ENCODE results near the gene ZEB2. TPM values are rescaled to one million over a fixed set of nuclear protein-coding genes. Genes with fewer than 3 reads are reported as not detected.

The ZEB2 gene
- total and polyA plus RNA-seq, 2 of the 8 experiments (the other 6 are each of a cell fraction or from before 2014, with no cell fraction given) = 0.38 TPM; not detected in 1

DNA sequence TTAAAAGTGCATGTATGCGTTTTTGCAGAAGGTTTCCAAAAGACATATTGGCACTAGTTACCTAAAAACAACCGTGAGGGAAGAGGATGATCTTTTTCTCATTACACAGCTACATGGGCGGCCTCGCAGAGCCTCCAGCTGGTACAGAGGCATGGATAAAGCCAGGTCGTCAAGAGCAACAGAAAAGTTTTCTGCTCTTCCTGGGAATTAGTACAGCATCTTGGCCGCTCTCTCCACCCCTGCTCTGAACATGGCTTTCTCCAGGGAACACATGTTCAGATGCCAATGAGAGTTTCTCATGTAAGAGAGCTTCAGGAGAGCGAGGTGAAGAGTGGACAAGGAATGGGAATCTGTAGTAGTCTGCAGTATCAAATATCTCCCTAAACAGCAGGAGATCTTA is 108.4 kb downstream of the ZEB2 start (continued):
- TF ChIP-seq, protein P1, sequence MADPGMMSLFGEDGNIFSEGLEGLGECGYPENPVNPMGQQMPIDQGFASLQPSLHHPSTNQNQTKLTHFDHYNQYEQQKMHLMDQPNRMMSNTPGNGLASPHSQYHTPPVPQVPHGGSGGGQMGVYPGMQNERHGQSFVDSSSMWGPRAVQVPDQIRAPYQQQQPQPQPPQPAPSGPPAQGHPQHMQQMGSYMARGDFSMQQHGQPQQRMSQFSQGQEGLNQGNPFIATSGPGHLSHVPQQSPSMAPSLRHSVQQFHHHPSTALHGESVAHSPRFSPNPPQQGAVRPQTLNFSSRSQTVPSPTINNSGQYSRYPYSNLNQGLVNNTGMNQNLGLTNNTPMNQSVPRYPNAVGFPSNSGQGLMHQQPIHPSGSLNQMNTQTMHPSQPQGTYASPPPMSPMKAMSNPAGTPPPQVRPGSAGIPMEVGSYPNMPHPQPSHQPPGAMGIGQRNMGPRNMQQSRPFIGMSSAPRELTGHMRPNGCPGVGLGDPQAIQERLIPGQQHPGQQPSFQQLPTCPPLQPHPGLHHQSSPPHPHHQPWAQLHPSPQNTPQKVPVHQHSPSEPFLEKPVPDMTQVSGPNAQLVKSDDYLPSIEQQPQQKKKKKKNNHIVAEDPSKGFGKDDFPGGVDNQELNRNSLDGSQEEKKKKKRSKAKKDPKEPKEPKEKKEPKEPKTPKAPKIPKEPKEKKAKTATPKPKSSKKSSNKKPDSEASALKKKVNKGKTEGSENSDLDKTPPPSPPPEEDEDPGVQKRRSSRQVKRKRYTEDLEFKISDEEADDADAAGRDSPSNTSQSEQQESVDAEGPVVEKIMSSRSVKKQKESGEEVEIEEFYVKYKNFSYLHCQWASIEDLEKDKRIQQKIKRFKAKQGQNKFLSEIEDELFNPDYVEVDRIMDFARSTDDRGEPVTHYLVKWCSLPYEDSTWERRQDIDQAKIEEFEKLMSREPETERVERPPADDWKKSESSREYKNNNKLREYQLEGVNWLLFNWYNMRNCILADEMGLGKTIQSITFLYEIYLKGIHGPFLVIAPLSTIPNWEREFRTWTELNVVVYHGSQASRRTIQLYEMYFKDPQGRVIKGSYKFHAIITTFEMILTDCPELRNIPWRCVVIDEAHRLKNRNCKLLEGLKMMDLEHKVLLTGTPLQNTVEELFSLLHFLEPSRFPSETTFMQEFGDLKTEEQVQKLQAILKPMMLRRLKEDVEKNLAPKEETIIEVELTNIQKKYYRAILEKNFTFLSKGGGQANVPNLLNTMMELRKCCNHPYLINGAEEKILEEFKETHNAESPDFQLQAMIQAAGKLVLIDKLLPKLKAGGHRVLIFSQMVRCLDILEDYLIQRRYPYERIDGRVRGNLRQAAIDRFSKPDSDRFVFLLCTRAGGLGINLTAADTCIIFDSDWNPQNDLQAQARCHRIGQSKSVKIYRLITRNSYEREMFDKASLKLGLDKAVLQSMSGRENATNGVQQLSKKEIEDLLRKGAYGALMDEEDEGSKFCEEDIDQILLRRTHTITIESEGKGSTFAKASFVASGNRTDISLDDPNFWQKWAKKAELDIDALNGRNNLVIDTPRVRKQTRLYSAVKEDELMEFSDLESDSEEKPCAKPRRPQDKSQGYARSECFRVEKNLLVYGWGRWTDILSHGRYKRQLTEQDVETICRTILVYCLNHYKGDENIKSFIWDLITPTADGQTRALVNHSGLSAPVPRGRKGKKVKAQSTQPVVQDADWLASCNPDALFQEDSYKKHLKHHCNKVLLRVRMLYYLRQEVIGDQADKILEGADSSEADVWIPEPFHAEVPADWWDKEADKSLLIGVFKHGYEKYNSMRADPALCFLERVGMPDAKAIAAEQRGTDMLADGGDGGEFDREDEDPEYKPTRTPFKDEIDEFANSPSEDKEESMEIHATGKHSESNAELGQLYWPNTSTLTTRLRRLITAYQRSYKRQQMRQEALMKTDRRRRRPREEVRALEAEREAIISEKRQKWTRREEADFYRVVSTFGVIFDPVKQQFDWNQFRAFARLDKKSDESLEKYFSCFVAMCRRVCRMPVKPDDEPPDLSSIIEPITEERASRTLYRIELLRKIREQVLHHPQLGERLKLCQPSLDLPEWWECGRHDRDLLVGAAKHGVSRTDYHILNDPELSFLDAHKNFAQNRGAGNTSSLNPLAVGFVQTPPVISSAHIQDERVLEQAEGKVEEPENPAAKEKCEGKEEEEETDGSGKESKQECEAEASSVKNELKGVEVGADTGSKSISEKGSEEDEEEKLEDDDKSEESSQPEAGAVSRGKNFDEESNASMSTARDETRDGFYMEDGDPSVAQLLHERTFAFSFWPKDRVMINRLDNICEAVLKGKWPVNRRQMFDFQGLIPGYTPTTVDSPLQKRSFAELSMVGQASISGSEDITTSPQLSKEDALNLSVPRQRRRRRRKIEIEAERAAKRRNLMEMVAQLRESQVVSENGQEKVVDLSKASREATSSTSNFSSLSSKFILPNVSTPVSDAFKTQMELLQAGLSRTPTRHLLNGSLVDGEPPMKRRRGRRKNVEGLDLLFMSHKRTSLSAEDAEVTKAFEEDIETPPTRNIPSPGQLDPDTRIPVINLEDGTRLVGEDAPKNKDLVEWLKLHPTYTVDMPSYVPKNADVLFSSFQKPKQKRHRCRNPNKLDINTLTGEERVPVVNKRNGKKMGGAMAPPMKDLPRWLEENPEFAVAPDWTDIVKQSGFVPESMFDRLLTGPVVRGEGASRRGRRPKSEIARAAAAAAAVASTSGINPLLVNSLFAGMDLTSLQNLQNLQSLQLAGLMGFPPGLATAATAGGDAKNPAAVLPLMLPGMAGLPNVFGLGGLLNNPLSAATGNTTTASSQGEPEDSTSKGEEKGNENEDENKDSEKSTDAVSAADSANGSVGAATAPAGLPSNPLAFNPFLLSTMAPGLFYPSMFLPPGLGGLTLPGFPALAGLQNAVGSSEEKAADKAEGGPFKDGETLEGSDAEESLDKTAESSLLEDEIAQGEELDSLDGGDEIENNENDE (IDR thresholded peaks at IDR 0.05; ENCODE audit: insufficient replicate concordance, low read length) = no peak
- TF ChIP-seq, protein P2, sequence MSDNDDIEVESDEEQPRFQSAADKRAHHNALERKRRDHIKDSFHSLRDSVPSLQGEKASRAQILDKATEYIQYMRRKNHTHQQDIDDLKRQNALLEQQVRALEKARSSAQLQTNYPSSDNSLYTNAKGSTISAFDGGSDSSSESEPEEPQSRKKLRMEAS (IDR thresholded peaks at IDR 0.05) = no peak
- TF ChIP-seq EGR1 (IDR thresholded peaks at IDR 0.05; ENCODE audit: borderline replicate concordance, low read depth, low read length) (no peak), SP4 (IDR thresholded peaks at IDR 0.05; ENCODE audit: low read length) (no peak), CEBPB (IDR thresholded peaks at IDR 0.05; ENCODE audit: low read depth, low read length) (no peak), SP2 (IDR thresholded peaks at IDR 0.05; ENCODE audit: low read length) (no peak), SP1 (IDR thresholded peaks at IDR 0.05; ENCODE audit: low read depth, low read length) (no peak), RBBP5 (IDR thresholded peaks at IDR 0.05; ENCODE audit: borderline replicate concordance, low read depth, low read length) (no peak), RAD21 (IDR thresholded peaks at IDR 0.05 in 1 of 2, conservative IDR thresholded peaks at IDR 0.05 in 1 of 2; ENCODE audit: low read depth in 2 of 2, low read length in 2 of 2) (no peak), CBX5 (IDR thresholded peaks at IDR 0.05; ENCODE audit: low read depth, low read length) (no peak), CTBP2 (IDR thresholded peaks at IDR 0.05; ENCODE audit: borderline replicate concordance, insufficient read depth, insufficient read length, low read length) (no peak)
